ENCODE measurements around the gene HSD17B12. TPM values are rescaled to one million over a fixed set of nuclear protein-coding genes. Genes with fewer than 3 reads are reported as not detected.

Gene HSD17B12
- total RNA-seq, 1 donor = 122 TPM

- no peak for TF ChIP-seq CTCF (IDR thresholded peaks at IDR 0.05; ENCODE audit: extremely low read depth, low read depth, low read length)
- no peak for DNase-seq (ENCODE audit: insufficient read length, low spot score, missing footprints)
- Histone ChIP-seq H3K27ac (ENCODE audit: low read depth, low read length) (no peak overlapping the region), H3K36me3 (ENCODE audit: insufficient read depth, low read length) (peaks cover 4% of the 10 kb centered on the region), H2AFZ (ENCODE audit: low read length) (no peak overlapping the region), H3K9me3 (ENCODE audit: low read depth, low read length) (no peaks in the 10 kb centered on the region), H3K4me3 (ENCODE audit: insufficient read depth, low read length) (no peak overlapping the region), H3K79me2 (ENCODE audit: insufficient read depth, low read length) (no peaks in the 10 kb centered on the region), H3K27me3 (ENCODE audit: insufficient read depth, low read length) (no peaks in the 10 kb centered on the region), H4K20me1 (ENCODE audit: insufficient read depth, low read length) (peaks cover 6% of the 10 kb centered on the region), H3K4me1 (ENCODE audit: insufficient read depth, low read length) (no peaks in the 10 kb centered on the region), H3K4me2 (ENCODE audit: insufficient read depth, low read length) (no peak overlapping the region)
These were observed 126.4 kb downstream of the HSD17B12 start for GRCh38 chr11:43806976-43807375.

GRCh38 chr11:43810929-43811596 is 130.5 kb downstream of the HSD17B12 start:
- H3K79me2 ChIP-seq (ENCODE audit: insufficient read depth, low read length) = no peaks in the 10 kb centered on the region
- no peak overlapping the region for H2AFZ ChIP-seq (ENCODE audit: low read length)
- no peaks in the 10 kb centered on the region for H3K27me3 ChIP-seq (ENCODE audit: insufficient read depth, low read length)
- no peak for DNase-seq (ENCODE audit: insufficient read length, low spot score, missing footprints)
- peaks cover 4% of the 10 kb centered on the region for H3K36me3 ChIP-seq (ENCODE audit: insufficient read depth, low read length)
- H3K27ac ChIP-seq (ENCODE audit: low read depth, low read length) = no peak overlapping the region
- H3K9me3 ChIP-seq (ENCODE audit: low read depth, low read length) = no peaks in the 10 kb centered on the region
- H3K4me3 ChIP-seq (ENCODE audit: insufficient read depth, low read length) = no peak overlapping the region
- no peaks in the 10 kb centered on the region for H3K4me1 ChIP-seq (ENCODE audit: insufficient read depth, low read length)
- peaks cover 6% of the 10 kb centered on the region for H4K20me1 ChIP-seq (ENCODE audit: insufficient read depth, low read length)
- no peak overlapping the region for H3K4me2 ChIP-seq (ENCODE audit: insufficient read depth, low read length)
- TF ChIP-seq CTCF (IDR thresholded peaks at IDR 0.05; ENCODE audit: extremely low read depth, low read depth, low read length) = peak; percentile 33

- Histone ChIP-seq H3K4me2 (ENCODE audit: insufficient read depth, low read length) (no peak overlapping the region), H3K27me3 (ENCODE audit: insufficient read depth, low read length) (no peaks in the 10 kb centered on the region), H3K79me2 (ENCODE audit: insufficient read depth, low read length) (no peaks in the 10 kb centered on the region), H3K9me3 (ENCODE audit: low read depth, low read length) (no peaks in the 10 kb centered on the region), H3K27ac (ENCODE audit: low read depth, low read length) (no peak overlapping the region), H3K4me3 (ENCODE audit: insufficient read depth, low read length) (no peak overlapping the region), H2AFZ (ENCODE audit: low read length) (no peak overlapping the region), H3K4me1 (ENCODE audit: insufficient read depth, low read length) (no peaks in the 10 kb centered on the region), H3K36me3 (ENCODE audit: insufficient read depth, low read length) (peaks cover 2% of the 10 kb centered on the region), H4K20me1 (ENCODE audit: insufficient read depth, low read length) (peaks cover 6% of the 10 kb centered on the region)
- TF ChIP-seq CTCF (IDR thresholded peaks at IDR 0.05; ENCODE audit: extremely low read depth, low read depth, low read length) = no peak
- no peak for DNase-seq (ENCODE audit: insufficient read length, low spot score, missing footprints)
These were observed 131.9 kb downstream of the HSD17B12 start for GRCh38 chr11:43812471-43812870.

GRCh38 chr11:43818220-43818619 is 137.7 kb downstream of the HSD17B12 start:
- no peak overlapping the region for H2AFZ ChIP-seq (ENCODE audit: low read length)
- no peak for TF ChIP-seq CTCF (IDR thresholded peaks at IDR 0.05; ENCODE audit: extremely low read depth, low read depth, low read length)
- DNase-seq (ENCODE audit: insufficient read length, low spot score, missing footprints) = no peak
- H3K4me1 ChIP-seq (ENCODE audit: insufficient read depth, low read length) = no peaks in the 10 kb centered on the region
- H3K36me3 ChIP-seq (ENCODE audit: insufficient read depth, low read length) = no peaks in the 10 kb centered on the region
- no peaks in the 10 kb centered on the region for H3K27me3 ChIP-seq (ENCODE audit: insufficient read depth, low read length)
- no peak overlapping the region for H3K4me3 ChIP-seq (ENCODE audit: insufficient read depth, low read length)
- H4K20me1 ChIP-seq (ENCODE audit: insufficient read depth, low read length) = no peaks in the 10 kb centered on the region
- no peaks in the 10 kb centered on the region for H3K9me3 ChIP-seq (ENCODE audit: low read depth, low read length)
- H3K4me2 ChIP-seq (ENCODE audit: insufficient read depth, low read length) = no peak overlapping the region
- H3K79me2 ChIP-seq (ENCODE audit: insufficient read depth, low read length) = no peaks in the 10 kb centered on the region
- no peak overlapping the region for H3K27ac ChIP-seq (ENCODE audit: low read depth, low read length)

All from osteoblast (primary cell).